Lower lobe of right lung (tissue), 2 donors: ENCODE measurements around the gene TMEM176B. TPM values are rescaled to one million over a fixed set of nuclear protein-coding genes. Genes with fewer than 3 reads are reported as not detected.

Experiments used
- ATAC-seq, 2 donors: fragments of 200-7000 bp; cut with Tn5 transposase; one replicate each; pipeline ENCODE4 v1.9.1; 2020 to 2022; ENCODE audit warnings: mild to moderate bottlenecking in 2 of 2, moderate library complexity in 2 of 2
- DNase-seq: peaks from one replicate; pipeline ENCODE4 v3.0.0-alpha.2; 2020
- H3K27ac ChIP-seq: fragments of 200-600 bp; one replicate; pipeline ENCODE4 v1.8.0; 2022
- H3K27me3 ChIP-seq: fragments of 200-600 bp; one replicate; pipeline ENCODE4 v1.8.0; 2022; ENCODE audit warnings: low read depth
- H3K36me3 ChIP-seq: fragments of 200-600 bp; one replicate; pipeline ENCODE4 v1.8.0; 2022; ENCODE audit warnings: mild to moderate bottlenecking
- H3K4me1 ChIP-seq: fragments of 200-600 bp; one replicate; pipeline ENCODE4 v1.8.0; 2022
- H3K4me3 ChIP-seq: fragments of 200-600 bp; one replicate; pipeline ENCODE4 v1.8.0; 2022; ENCODE audit warnings: mild to moderate bottlenecking
- H3K9me3 ChIP-seq: fragments of 200-600 bp; one replicate; pipeline ENCODE4 v1.8.0; 2022
- intact Hi-C: fragments of 100-400 bp; cut with DNase I; formaldehyde crosslinking; loops from one replicate; pipeline ENCODE4 v1.11.0; 2022
- long read RNA-seq: library from polyadenylated mRNA; unstranded; transcript quantifications from one replicate; pipeline ENCODE4 v2.0.0, GENCODE V29; 2021
- total RNA-seq: library from RNA; stranded (reverse); fragmentation: NEBNext Ultra II Directional; extraction: Animal tissue kit (Norgen Biotek cat#: 25700); gene quantifications from one replicate; pipeline ENCODE4 v1.2.1, GENCODE V29; 2021
- TF ChIP-seq, protein P1 (sequence below): fragments of 200-600 bp; IDR thresholded peaks from one replicate; pipeline ENCODE4 v1.8.0; 2022; ENCODE audit warnings: antibody characterized with exemption, mild to moderate bottlenecking
- donor health status: DM: no; HTN: yes; CAD: no; lungs with severe emphysema.

TMEM176B gene
- total RNA-seq, result 69.4 TPM
- long read RNA-seq, transcript TMEM176B-201 (7 exons, 1,129 nt), result major isoform, 53 of 81 reads
- long read RNA-seq, transcript TMEM176B-202 (6 exons, 1,206 nt), result minor isoform, 5 of 81 reads
- long read RNA-seq, partial matches to known transcripts, result 6 of 81 reads
- long read RNA-seq, other reads (novel, unspliced or antisense), result 13 of 81 reads

DNA sequence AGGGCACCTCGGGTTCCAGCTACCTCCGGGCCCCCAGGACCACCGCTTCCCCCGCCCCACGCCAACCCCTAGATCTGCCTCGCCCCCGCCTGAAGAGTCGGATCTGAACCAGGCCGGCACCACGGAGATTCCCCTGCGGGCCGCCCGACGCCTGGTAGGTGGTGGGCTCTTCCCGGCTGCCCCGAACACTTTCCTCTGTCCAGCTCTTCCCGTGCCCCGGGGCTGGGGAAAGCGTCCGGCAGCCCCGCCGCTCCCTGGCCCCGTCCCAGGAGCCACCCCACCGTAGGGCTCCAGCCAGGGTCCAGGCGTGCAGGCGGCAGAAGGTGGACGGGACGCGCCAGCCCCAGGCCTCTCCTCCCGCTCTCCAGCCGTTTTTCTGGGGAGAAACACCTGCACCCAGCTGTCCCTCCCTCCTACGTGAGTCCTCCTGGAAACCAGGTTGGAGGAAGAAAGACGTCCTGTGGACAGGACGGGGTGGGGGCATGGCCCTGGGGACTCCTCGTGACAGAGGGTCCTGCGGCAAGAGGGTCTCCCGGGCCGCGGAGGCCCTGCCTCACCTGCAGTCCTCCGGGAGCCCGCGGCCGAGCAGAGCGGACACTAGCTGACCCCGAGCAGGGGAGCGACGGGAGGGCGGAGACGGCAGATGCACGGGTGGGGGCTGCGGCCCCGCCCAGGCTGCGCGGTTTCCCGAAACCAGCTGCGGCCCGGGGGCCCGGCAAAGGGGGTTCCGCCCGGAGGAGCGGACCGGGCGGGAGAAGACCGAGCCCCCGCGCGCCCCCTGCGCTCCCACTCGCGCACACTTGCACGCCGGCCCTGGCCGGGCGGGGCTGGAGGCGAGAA lies at the start of gene TMEM176B:
TSS of gene TMEM176B (minus strand) at position 624 of the 840 bp plus-strand sequence. CDS start 3,795 bp downstream, outside the sequence.
- intact Hi-C loops, result no loop called here
- ATAC-seq (peak; percentile 74 to 84), DNase-seq (no peak)
- H3K4me1 ChIP-seq, result no peaks in the 10 kb centered on the region
- H3K9me3 ChIP-seq, result no peaks in the 10 kb centered on the region
- peaks cover 34% of the 10 kb centered on the region for H3K27me3 ChIP-seq
- TF ChIP-seq, protein P1, sequence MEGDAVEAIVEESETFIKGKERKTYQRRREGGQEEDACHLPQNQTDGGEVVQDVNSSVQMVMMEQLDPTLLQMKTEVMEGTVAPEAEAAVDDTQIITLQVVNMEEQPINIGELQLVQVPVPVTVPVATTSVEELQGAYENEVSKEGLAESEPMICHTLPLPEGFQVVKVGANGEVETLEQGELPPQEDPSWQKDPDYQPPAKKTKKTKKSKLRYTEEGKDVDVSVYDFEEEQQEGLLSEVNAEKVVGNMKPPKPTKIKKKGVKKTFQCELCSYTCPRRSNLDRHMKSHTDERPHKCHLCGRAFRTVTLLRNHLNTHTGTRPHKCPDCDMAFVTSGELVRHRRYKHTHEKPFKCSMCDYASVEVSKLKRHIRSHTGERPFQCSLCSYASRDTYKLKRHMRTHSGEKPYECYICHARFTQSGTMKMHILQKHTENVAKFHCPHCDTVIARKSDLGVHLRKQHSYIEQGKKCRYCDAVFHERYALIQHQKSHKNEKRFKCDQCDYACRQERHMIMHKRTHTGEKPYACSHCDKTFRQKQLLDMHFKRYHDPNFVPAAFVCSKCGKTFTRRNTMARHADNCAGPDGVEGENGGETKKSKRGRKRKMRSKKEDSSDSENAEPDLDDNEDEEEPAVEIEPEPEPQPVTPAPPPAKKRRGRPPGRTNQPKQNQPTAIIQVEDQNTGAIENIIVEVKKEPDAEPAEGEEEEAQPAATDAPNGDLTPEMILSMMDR, result no peak
- peak within 1 kb of the TSS; percentile 72 for H3K27ac ChIP-seq
- peaks cover 24% of the 10 kb centered on the region for H3K36me3 ChIP-seq
- H3K4me3 ChIP-seq, result peak within 1 kb of the TSS; percentile 63

DNA sequence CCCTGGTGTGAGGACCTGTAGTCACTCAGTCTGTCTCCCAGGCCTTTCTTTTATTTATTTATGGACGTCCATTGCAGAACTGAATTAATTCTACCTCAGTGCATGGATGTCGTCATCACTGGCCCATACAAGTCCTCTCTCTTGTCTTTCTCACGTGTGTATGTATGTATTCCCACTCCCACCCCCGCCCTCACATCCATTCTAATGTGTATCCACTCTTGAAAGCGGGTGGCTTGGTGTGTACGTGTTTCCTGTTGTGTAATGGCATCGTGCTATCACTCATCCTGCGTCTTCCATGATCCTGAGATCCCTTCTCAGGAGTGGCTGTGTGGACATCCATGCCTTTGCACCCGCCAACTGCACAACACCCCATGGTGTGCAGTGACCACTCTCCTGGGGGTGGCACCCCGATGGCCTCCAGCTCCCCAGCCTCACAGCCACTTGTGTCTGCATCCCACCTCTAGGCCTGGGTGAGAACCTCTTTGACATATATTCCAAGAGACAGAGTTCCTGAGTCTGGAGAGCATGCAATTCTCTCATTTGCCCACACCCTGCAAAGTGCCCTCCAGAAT lies 49.1 kb upstream of the TMEM176B start:
- no peak overlapping the region for H3K4me3 ChIP-seq
- DNase-seq (no peak), ATAC-seq (no peak)
- H3K4me1 ChIP-seq, result no peaks in the 10 kb centered on the region
- H3K27me3 ChIP-seq, result peaks cover 14% of the 10 kb centered on the region
- H3K9me3 ChIP-seq, result no peaks in the 10 kb centered on the region
- TF ChIP-seq, protein P1, result no peak
- H3K36me3 ChIP-seq, result no peaks in the 10 kb centered on the region
- intact Hi-C loops, result no loop called here
- H3K27ac ChIP-seq, result no peak overlapping the region

DNA sequence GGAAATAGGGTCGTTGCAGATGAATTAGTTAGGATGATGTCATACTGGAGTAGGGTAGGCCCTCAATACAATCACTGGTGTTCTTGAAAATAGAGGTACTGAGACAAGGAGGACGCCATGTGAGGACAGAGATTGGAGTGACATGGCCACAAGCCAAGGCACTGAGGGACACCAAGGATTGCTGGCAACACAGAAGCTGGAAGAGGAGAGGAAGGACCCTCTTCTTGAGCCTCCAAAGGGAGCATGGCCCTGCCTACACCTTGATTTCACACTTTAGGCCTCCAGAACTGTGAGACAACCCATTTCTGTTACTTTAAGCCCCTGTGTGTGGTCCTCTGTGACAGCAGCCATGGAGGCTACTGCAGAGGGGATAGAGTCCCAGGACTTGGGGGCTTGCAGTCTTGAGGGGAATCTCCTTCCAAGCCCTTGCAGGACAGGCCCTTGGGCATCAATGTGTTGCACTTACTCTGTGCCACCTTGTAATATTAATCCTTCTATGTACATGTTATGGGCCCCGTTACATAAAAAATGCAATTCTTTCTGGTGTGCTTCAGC lies 48.5 kb upstream of the TMEM176B start:
- Histone ChIP-seq H3K27ac (no peak overlapping the region), H3K9me3 (no peaks in the 10 kb centered on the region), H3K4me1 (no peaks in the 10 kb centered on the region), H3K36me3 (no peaks in the 10 kb centered on the region), H3K4me3 (no peak overlapping the region), H3K27me3 (peaks cover 14% of the 10 kb centered on the region)
- ATAC-seq, result no peak
- DNase-seq, result no peak
- intact Hi-C loops, result no loop called here
- TF ChIP-seq, protein P1, result no peak

DNA sequence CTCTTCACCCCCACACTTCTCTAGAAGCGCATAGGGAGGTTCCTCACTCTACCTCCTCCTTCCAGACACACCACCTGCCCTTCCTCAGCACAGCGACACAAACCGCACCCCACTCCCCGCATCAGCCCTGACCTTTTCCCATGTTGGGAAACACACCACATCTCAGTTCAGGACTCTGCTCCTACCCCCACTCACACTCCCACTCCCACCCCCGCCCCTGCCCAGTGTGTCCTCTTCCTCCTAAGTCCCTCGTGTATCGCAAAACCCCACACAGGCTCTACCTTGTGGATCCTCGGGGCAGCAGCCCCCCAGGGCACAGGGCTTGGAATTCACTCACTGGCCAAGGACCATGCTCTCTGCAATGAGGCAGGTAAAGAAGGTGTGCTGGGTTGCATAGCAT lies 47.9 kb upstream of the TMEM176B start:
- Histone ChIP-seq H3K36me3 (no peaks in the 10 kb centered on the region), H3K27ac (no peak overlapping the region), H3K27me3 (peaks cover 14% of the 10 kb centered on the region), H3K9me3 (no peaks in the 10 kb centered on the region), H3K4me1 (no peaks in the 10 kb centered on the region), H3K4me3 (no peak overlapping the region)
- intact Hi-C loops, result no loop called here
- TF ChIP-seq, protein P1, result no peak
- ATAC-seq (no peak), DNase-seq (no peak)

DNA sequence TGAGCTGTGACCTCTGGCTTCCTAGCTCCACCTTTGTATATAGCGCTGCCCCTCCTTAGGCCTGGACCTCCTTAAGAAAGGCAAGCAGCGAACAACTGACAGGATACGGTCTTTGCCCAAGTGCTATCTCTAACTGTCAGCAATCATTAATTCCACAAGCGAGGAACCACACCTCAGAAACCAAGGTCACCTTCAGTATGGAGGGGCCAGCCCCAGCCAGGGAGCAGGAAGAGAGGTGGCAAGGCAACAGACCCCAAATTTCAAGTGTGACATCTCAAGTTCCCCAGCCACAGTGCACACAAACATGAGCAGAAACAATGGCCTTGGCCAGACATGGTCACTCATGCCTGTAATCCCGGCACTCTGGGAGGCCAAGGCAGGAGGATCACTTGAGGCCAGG lies 47.4 kb upstream of the TMEM176B start:
- DNase-seq (no peak), ATAC-seq (no peak)
- Histone ChIP-seq H3K9me3 (no peaks in the 10 kb centered on the region), H3K27ac (no peak overlapping the region), H3K36me3 (no peaks in the 10 kb centered on the region), H3K4me1 (no peaks in the 10 kb centered on the region), H3K4me3 (no peak overlapping the region), H3K27me3 (peaks cover 12% of the 10 kb centered on the region)
- intact Hi-C loops, result no loop called here
- TF ChIP-seq, protein P1, result no peak
